Mesenteric fat pad (tissue), 1 donor: Measurements from ENCODE around the gene IGIP. TPM values are rescaled to one million over a fixed set of nuclear protein-coding genes. Genes with fewer than 3 reads are reported as not detected.

Experiments
- DNase-seq: peaks from one replicate; pipeline ENCODE4 v3.0.0-alpha.2; 2020; ENCODE audit warnings: low spot score
- total RNA-seq: library from RNA; stranded (reverse); fragmentation: NEBNext Ultra II Directional; extraction: Animal tissue kit (Norgen Biotek cat#: 25700); gene quantifications from one replicate; pipeline ENCODE4 v1.2.1, GENCODE V29; 2021
- donor health status: DM: yes; HTN: yes; CAD: no.

IGIP gene
- total RNA-seq, 1 donor from 2014 or later, result 13.3 TPM

- peak; percentile 65 for DNase-seq
Observed at GRCh38 chr5:140162781-140163180, 37.0 kb downstream of the IGIP start.

GRCh38 chr5:140165101-140165922 lies 39.6 kb downstream of the IGIP start:
- DNase-seq, result peak; percentile 57

- DNase-seq, result peak; percentile 30
Observed at GRCh38 chr5:140165923-140166270, 40.2 kb downstream of the IGIP start.

GRCh38 chr5:140166911-140167310 lies 41.2 kb downstream of the IGIP start:
- DNase-seq, result no peak

GRCh38 chr5:140168371-140168770 lies 42.6 kb downstream of the IGIP start:
- DNase-seq, result peak; percentile 2

- DNase-seq, result no peak
Observed at GRCh38 chr5:140169410-140169809, 43.7 kb downstream of the IGIP start.

- DNase-seq, result no peak
Observed at GRCh38 chr5:140172483-140172882, 46.7 kb downstream of the IGIP start.

GRCh38 chr5:140174014-140174413 lies 48.3 kb downstream of the IGIP start:
- no peak for DNase-seq

- DNase-seq, result peak; percentile 100
Observed at GRCh38 chr5:140174465-140175366, 49.0 kb downstream of the IGIP start, which contains the start of gene CYSTM1. TSS of gene CYSTM1 (plus strand) at chr5:140175188. CDS start at chr5:140194466, 19,278 bp downstream.

GRCh38 chr5:140175367-140176030 lies 49.8 kb downstream of the IGIP start:
- peak; percentile 94 for DNase-seq

- DNase-seq, result no peak
Observed at GRCh38 chr5:140176031-140176387, 50.3 kb downstream of the IGIP start.

- no peak for DNase-seq
Observed at GRCh38 chr5:140178086-140178410, 52.3 kb downstream of the IGIP start.

- no peak for DNase-seq
Observed at GRCh38 chr5:140178482-140179116, 52.9 kb downstream of the IGIP start.

Other genes starting within 250 kb of the IGIP start
- 5.7 TPM for gene NRG2, start 82.6 kb upstream of the IGIP start, total RNA-seq
- 23.5 TPM for gene PURA, start 11.8 kb upstream of the IGIP start, total RNA-seq
- gene CYSTM1, start 49.3 kb downstream of the IGIP start, total RNA-seq, result 104 TPM
- gene PFDN1, start 177.2 kb downstream of the IGIP start, total RNA-seq, result 49.8 TPM
- gene HBEGF, start 220.7 kb downstream of the IGIP start, total RNA-seq, result 48.5 TPM
- 0.22 TPM for gene SLC4A9, start 234.3 kb downstream of the IGIP start, total RNA-seq